HG03457 (cell line): ENCODE results near the gene IGSF6.
A peak's percentile ranks its signal among the peaks of the same experiment; 100 is the strongest.
"Not testable (repeated sequence)": the region's sequence is repeated elsewhere in the genome, so short reads cannot be mapped to it uniquely, and the experiment has no call there.

Source experiments
- ATAC-seq: cut with Tn5 transposase; IDR thresholded peaks from one replicate; pipeline ENCODE4 v1.9.1; 2021; ENCODE audit warnings: moderate number of reproducible peaks; ENCODE audit not compliant: unreplicated experiment

IGSF6 gene

GRCh38 chr16:21654466-21654865 lies 2.1 kb upstream of the IGSF6 start:
- no peak for ATAC-seq

DNA sequence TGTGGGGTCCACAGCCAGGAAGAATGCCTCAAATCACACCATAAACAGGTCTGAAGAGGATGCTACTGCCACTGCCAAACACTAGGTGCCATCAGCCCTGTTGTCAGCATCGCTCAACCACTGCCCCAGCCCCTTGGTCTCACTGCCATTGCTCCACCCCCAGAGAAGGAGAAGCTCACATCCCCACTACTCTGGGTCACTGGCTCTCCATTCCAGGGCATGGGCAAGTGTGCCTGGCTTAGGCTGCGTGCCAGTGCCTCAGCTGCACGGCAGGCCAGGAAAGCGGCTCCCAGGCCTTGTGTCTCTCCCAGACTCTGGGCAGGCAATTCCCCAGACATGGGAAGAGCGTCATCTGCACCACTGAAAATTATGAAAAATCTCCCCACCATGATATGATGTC lies 1.2 kb upstream of the IGSF6 start:
- no peak for ATAC-seq

DNA sequence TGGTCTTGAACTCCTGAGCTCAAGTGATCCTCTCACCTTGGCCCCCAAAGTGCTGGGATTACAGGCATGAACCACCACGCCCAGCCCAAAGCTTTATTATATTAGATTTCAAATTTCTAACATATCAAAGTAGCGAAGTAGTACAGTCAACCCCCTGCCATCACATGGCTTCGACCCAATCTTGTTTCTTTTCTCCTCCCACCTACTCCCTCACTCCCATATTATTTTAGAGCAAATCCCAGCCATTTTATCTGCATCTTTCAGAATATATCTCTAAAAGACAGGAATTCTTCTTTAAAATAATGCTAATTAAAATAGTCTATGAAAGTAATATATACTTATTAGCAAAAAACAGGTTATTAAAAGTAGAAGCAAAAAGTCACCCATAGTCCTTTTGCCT lies 893 bp downstream of the IGSF6 start:
- no peak for ATAC-seq

- ATAC-seq, result no peak
These were observed 1.9 kb downstream of the IGSF6 start for GRCh38 chr16:21650521-21650920.

GRCh38 chr16:21649826-21650406 lies 2.5 kb downstream of the IGSF6 start:
- ATAC-seq, result not testable (repeated sequence)

DNA sequence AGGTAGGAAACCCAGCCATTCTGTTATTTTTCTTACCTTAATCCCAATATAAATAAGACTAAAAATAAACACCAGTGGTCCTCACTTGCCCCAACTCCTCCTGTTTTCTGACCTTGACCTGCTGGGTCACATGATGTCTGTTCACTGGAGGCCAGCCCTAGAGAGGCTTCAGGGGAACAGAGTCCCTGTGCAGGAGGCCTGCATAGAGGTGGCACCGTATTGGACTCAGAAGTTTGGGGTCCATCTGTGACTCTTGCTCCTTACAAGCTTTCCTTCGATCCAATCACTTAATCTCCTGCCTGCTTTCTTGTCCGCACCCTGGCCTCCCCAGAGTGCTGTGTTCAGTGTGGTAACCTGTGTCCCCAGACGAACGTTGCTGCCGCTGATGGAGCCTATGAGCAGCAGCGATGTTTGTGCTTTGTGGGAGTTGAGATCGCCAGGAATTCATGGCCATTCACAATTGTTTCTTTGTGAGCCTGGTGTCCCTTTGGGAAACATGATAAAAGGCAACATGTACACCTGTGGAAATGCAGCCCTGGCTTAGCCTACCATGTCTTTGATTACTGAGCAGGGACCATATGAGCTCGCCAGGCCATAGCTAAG lies 4.7 kb downstream of the IGSF6 start:
- peak; percentile 16 for ATAC-seq

GRCh38 chr16:21646721-21647561 lies 5.5 kb downstream of the IGSF6 start:
- peak; percentile 66 for ATAC-seq

DNA sequence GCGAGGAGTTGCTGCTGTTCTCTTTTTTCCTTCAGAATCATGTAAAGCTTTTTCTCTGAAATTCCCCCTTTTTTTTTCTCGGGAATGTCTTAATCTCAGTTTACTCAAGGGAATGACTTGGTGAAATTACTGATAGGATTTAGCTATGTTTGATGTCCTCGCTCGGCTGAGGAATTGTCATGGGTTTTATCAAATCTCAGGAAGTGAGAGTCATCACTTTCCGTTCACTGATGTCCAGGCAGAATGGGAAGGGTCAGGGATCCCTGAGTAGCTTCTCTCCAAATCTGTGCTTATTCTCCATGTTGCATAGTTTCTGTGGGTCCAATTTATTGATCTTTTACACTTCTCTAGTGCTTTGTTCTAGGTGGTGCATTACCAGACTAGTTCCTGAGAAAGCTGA lies 6.3 kb downstream of the IGSF6 start:
- ATAC-seq, result no peak

DNA sequence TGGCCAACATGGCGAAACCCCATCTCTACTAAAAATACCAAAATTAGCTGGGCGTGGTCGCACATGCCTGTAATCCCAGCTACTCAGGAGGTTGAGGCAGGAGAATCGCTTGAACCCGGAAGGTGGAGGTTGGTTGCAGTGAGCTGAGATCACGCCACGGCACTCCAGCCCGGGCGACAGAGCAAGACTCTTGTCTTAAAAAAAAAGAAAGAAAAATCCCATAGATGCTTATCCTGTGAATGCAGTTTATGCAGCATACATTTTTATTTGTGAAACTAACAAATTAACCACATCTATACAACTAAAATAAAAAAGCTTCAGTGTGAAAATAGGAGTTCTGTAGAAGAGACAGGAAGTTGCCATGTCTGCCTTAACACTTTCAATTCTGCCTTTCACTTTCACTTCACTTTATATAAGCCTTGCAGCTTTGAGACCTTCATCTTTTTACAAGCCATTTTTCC lies 7.1 kb downstream of the IGSF6 start:
- ATAC-seq, result no peak

GRCh38 chr16:21644674-21645073 lies 7.7 kb downstream of the IGSF6 start:
- ATAC-seq, result no peak

- no peak for ATAC-seq
These were observed 8.6 kb downstream of the IGSF6 start for GRCh38 chr16:21643785-21644184.

GRCh38 chr16:21642861-21643260 lies 9.5 kb downstream of the IGSF6 start:
- ATAC-seq, result no peak

DNA sequence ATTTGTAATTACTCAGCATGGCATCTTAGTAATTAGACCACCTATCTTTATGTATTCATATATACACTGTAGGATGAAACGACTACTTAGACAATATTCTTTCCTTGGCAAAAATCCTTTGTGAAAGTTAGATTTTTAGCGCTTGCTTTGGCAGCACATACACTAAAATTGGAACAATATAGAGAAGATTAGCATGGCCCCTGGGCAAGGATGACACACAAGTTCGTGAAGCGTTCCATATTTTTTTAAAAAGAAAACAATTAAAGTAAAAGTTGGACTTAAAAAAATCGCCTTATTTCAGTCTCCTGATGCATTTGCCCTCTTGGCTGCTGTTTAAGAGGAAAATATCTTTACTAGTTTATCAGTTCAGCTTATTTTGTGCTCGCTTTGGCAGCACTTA lies 10.5 kb downstream of the IGSF6 start:
- no peak for ATAC-seq

GRCh38 chr16:21639493-21639892 lies 12.9 kb downstream of the IGSF6 start:
- no peak for ATAC-seq

DNA sequence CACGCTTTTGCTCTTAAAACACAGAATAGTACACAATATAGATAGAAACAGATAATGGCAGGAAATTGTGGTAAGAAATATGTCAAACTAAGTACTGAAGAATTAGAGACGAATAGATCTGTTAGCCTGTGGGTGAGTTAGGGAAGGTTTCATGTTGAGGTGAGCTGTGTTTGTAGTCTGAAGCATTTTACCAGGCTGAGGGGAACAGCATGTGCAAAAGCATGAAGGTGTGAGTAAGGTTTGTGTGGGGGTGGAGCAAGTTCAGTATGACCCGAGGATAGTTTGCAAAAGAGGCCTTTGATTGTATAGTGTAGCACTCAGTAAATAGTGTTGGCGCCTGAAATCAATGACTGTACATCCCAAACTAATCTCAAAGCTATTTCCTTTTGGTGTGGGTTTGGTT lies 13.8 kb downstream of the IGSF6 start:
- no peak for ATAC-seq

DNA sequence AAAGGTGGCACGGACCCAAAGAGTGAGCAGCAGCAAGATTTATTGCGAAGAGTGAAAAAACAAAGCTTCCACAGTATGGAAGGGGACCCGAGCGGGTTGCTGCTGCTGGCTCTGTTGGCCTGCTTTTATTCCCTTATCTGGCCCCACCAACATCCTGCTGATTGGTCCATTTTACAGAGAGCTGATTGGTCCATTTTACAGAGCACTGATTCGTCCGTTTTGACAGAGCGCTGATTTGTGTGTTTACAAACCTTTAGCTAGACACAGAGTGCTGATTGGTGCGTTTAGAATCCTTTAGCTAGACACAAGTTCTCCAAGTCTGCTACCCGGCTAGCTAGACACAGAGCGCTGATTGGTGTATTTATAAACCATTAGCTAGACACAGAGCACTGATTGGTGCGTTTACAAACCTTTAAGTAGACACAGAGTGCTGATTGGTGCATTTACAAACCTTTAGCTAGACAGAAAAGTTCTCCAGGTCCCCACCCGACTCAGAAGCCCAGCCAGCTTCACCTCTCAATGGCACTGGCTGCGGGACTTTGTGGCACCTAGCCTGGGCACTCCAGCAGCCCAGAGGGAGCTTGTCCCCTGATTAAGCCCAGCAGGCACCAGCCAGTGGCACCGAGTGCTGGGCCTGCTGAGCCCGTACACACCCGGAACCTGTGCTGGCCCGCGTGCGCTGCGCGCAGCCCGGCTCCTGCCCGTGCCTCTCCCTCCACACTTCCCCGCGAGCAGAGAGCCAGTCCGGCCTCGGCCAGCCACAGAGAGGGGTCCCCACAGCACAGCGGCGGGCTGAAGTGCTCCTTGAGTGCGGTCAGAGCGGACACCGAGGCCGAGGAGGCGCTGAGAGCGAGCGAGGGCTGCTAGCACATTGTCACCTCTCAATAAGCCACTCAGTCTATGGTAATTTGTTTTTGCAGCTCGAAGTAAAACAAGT lies 15.1 kb downstream of the IGSF6 start:
- no peak for ATAC-seq

DNA sequence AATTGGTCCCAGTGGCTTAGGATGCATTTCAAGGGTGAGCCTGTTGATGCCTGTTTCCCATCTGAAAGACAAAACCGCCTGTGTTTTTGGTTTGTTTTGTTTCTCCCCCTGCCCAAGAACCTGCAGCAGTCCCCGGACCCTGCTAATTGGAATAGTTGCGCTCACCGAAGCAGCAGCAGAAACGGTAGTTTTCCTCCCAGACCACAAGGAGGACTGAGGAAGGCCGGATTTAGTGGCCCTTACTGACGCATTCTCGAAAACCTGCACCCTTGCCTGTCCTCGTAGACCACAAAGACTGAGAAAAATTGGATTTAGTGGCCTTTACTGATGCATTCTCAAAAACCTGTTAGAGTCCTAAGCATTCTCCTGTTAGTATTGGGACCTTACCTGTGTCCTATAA lies 16.7 kb downstream of the IGSF6 start:
- ATAC-seq, result not testable (repeated sequence)

DNA sequence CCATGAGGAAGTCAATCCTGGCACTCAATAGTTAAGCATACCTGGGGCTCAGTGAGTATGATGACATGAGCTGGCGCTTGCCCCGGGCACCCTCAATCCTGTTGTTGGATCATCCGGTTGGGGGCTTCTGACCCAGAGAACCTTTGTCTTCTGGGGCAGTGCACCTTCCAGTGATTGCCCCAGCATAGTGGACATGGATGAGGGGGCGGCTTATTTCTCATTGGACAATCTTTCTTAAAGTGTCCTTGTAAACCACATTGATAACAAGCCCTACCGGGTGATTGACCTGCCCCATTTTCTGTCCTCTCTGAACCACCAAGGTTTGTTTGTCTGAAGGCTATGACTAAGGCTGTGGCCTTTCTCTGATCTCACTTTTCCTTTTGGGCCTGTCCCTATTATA lies 18.2 kb downstream of the IGSF6 start:
- ATAC-seq, result no peak

DNA sequence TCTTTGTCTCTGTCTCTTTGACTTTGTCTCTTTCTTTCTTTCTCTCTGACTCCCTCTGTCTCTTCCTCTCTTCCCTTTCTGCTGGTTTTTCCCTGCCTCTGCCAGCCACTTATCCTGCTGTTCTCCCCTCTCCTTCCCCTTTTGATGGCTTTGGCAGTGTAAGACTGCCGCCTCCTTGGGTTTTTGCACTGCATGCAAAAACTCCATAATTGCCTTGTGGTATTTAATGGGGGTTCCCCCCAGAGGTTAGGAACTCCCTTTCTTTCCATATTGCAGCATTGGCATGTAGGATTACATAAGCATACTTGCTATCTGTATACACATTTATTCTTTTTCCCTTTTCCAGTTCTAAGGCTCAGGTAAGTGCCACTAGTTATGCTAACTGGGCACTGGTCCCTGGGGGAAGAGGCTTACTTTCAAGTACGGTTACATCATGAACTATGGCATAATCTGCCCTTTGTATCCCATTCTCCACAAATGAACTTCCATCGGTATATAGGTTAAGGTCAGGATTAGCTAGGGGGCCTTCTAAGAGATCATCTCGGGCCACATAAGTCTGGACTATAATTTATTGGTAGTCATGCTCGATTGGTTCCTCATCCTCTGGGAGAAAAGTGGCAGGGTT lies 20.3 kb downstream of the IGSF6 start:
- not testable (repeated sequence) for ATAC-seq

GRCh38 chr16:21631376-21631775 lies 21.0 kb downstream of the IGSF6 start:
- ATAC-seq, result not testable (repeated sequence)

GRCh38 chr16:21630866-21631265 lies 21.5 kb downstream of the IGSF6 start:
- not testable (repeated sequence) for ATAC-seq
